BLaER1 (cell line): Measurements from ENCODE around the gene PPFIA2.

Experiments
- H3K27ac ChIP-seq: shearing (Covaris generic); formaldehyde crosslinking; 2 replicates; pipeline ENCODE4 v1.8.1; 2022
- H3K27me3 ChIP-seq: shearing (Covaris generic); formaldehyde crosslinking; 2 replicates; pipeline ENCODE4 v1.8.1; 2022
- H3K36me3 ChIP-seq: shearing (Covaris generic); formaldehyde crosslinking; 2 replicates; pipeline ENCODE4 v1.8.1; 2022
- H3K4me1 ChIP-seq: shearing (Covaris generic); formaldehyde crosslinking; 2 replicates; pipeline ENCODE4 v1.8.1; 2022
- H3K4me2 ChIP-seq: shearing (Covaris generic); formaldehyde crosslinking; 2 replicates; pipeline ENCODE4 v1.8.1; 2022
- H3K4me3 ChIP-seq: shearing (Covaris generic); formaldehyde crosslinking; 2 replicates; pipeline ENCODE4 v1.8.1; 2022
- H3K9ac ChIP-seq: shearing (Covaris generic); formaldehyde crosslinking; 2 replicates; pipeline ENCODE4 v1.8.1; 2022
- H3K9me3 ChIP-seq: shearing (Covaris generic); formaldehyde crosslinking; 2 replicates; pipeline ENCODE4 v1.8.1; 2022
- H4K20me1 ChIP-seq: shearing (Covaris generic); formaldehyde crosslinking; 2 replicates; pipeline ENCODE4 v1.8.1; 2022
- Cebpa-rat ChIP-seq: shearing (Covaris generic); IDR thresholded peaks from 2 replicates; pipeline ENCODE4 v1.8.1; 2022

The PPFIA2 gene

DNA sequence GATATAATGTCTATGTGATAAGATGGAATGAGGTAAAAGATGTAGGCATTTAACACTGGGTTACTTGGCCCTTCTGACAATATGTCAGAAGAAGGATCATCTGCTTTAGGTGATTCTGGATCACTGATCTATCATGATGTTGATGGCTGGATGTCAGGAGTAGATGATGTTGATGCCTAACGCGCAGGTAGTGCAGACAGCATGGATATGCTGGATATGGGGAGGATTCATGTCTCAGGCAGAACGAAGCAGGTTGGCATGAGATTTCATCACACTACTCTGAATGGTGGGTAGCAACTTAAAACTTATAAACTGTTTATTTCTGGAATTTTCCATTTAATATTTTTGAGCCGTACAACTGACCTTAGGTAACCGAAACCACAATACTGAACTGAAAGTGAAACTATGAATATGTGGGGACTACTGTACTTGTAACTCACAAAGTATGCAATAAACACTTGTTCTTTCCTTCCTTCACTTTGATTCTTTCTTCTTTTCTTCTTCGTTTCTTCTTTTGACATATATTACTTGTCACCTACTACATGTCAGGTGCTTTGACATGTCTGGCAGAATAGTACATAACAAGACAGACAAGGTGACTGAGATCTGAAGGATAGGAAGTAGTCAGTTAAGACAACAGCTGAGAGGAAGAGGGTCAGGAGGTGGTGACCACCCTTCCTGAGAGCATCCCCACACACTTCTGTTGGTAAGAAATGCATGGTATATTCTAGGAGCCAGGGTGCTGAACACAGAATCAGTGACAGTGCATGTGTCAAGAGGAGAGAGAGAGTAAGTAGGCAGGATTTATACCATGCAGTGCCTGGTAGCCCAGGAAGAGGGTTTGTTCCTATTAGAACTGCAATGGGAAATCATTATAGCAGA is 238.8 kb downstream of the PPFIA2 start:
- H3K9me3 ChIP-seq, result no peaks in the 10 kb centered on the region
- peak overlapping the region; percentile 58 for H3K4me2 ChIP-seq
- H3K27ac ChIP-seq, result peak overlapping the region; percentile 35; the same call in 1 of the 2 replicates
- no peak for TF ChIP-seq Cebpa-rat
- no peaks in the 10 kb centered on the region for H4K20me1 ChIP-seq
- no peak overlapping the region for H3K9ac ChIP-seq
- H3K4me3 ChIP-seq, result no peak overlapping the region
- no peaks in the 10 kb centered on the region for H3K27me3 ChIP-seq
- no peaks in the 10 kb centered on the region for H3K36me3 ChIP-seq
- H3K4me1 ChIP-seq, result peaks cover 12% of the 10 kb centered on the region

DNA sequence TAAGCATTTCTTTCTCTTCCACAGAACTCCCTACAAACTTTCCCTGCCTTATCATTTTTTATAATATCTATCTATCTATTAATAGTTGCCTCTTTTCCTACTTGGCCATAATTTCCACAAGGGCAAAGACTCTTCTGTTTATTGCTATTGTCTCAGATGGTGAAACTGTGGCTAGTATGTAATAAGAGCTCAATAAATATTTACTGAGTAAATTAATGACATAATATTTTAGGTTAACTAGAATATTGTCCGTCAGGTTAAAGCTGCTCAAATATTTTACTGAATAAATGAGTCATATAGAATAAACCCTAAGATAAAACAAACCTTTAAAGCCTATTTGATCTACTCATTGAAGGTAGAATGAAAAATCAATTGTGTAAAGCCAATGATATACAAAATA is 240.5 kb downstream of the PPFIA2 start:
- Histone ChIP-seq H3K9ac (no peak overlapping the region), H3K4me3 (no peak overlapping the region), H3K27me3 (no peaks in the 10 kb centered on the region), H3K27ac (no peak overlapping the region), H3K4me1 (peaks cover 12% of the 10 kb centered on the region), H3K36me3 (no peaks in the 10 kb centered on the region), H4K20me1 (no peaks in the 10 kb centered on the region), H3K4me2 (no peak overlapping the region), H3K9me3 (no peaks in the 10 kb centered on the region)
- TF ChIP-seq Cebpa-rat, result no peak

GRCh38 chr12:81517296-81517695 is 241.9 kb downstream of the PPFIA2 start:
- no peak for TF ChIP-seq Cebpa-rat
- H3K27ac ChIP-seq, result no peak overlapping the region
- H4K20me1 ChIP-seq, result no peaks in the 10 kb centered on the region
- H3K36me3 ChIP-seq, result no peaks in the 10 kb centered on the region
- no peak overlapping the region for H3K4me2 ChIP-seq
- no peaks in the 10 kb centered on the region for H3K27me3 ChIP-seq
- H3K9me3 ChIP-seq, result no peaks in the 10 kb centered on the region
- peaks cover 12% of the 10 kb centered on the region for H3K4me1 ChIP-seq
- H3K9ac ChIP-seq, result no peak overlapping the region
- H3K4me3 ChIP-seq, result no peak overlapping the region

GRCh38 chr12:81502912-81503695 is 256.0 kb downstream of the PPFIA2 start:
- Histone ChIP-seq H3K9ac (no peak overlapping the region), H3K36me3 (no peaks in the 10 kb centered on the region), H3K4me3 (no peak overlapping the region), H3K27ac (no peak overlapping the region), H3K4me1 (no peaks in the 10 kb centered on the region), H4K20me1 (no peaks in the 10 kb centered on the region), H3K4me2 (no peak overlapping the region), H3K9me3 (no peaks in the 10 kb centered on the region), H3K27me3 (no peaks in the 10 kb centered on the region)
- no peak for TF ChIP-seq Cebpa-rat

- Histone ChIP-seq H3K9ac (no peak overlapping the region), H4K20me1 (no peaks in the 10 kb centered on the region)
- no peak for TF ChIP-seq Cebpa-rat
Measured at GRCh38 chr12:81500788-81501187, 258.4 kb downstream of the PPFIA2 start.

DNA sequence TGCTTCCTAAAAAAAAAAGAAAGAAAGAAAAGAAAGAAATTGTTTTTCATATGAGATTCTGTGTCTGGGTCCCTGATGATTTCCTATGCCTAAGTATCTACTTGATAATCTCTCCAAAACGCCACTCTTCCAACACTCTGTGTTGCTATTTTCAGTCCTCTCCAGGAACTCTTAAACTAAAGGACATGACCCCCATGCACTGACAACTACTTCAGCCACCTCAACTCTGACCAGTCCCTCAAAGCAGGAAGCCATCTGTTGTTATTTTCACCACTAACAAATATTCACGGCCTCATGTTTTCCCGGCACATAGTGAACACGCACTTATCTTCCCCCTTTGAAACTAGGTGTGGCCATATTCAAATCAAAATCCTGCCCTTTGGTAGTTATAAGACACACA is 259.3 kb downstream of the PPFIA2 start:
- Histone ChIP-seq H3K27ac (no peak overlapping the region), H4K20me1 (no peaks in the 10 kb centered on the region), H3K36me3 (no peaks in the 10 kb centered on the region), H3K9me3 (no peaks in the 10 kb centered on the region), H3K9ac (no peak overlapping the region), H3K27me3 (no peaks in the 10 kb centered on the region), H3K4me1 (no peaks in the 10 kb centered on the region), H3K4me2 (no peak overlapping the region), H3K4me3 (no peak overlapping the region)
- TF ChIP-seq Cebpa-rat, result no peak

More at GRCh38 chr12:81500788-81501187, 258.4 kb downstream of the PPFIA2 start:
- no peaks in the 10 kb centered on the region for H3K4me1 ChIP-seq
- no peak overlapping the region for H3K4me3 ChIP-seq
- no peaks in the 10 kb centered on the region for H3K27me3 ChIP-seq
- H3K36me3 ChIP-seq, result no peaks in the 10 kb centered on the region
- no peaks in the 10 kb centered on the region for H3K9me3 ChIP-seq
- no peak overlapping the region for H3K27ac ChIP-seq
- no peak overlapping the region for H3K4me2 ChIP-seq

DNA sequence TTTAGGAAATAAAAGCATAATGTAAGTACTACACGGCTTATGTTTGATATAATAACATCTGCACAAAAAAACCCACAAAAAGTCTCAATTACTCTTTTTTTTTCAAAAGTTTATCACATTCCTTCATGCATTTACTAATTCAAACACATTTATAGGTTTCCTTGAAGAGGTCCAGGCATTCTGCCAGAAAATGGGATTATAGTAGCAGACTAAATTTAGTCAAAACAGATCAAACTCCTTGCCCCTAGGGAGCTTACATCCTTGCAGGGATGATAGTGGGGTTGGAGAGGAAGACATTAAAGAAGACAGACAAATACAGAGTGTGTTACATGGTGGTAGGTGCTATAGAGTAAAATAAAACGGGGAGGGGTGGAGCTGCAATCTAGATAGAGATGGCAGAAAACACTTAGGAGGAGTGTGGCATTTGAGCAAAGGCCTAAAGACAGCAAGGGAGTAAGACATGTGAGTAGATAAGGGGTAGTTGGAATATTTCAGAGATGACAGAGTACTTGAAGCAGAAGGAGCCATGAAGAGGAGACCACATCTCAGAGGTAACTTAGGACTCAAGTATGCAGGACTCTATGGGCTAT is 266.9 kb downstream of the PPFIA2 start:
- H3K27ac ChIP-seq, result no peak overlapping the region
- H4K20me1 ChIP-seq, result no peaks in the 10 kb centered on the region
- no peak overlapping the region for H3K4me2 ChIP-seq
- no peak overlapping the region for H3K4me3 ChIP-seq
- H3K9me3 ChIP-seq, result no peaks in the 10 kb centered on the region
- no peak for TF ChIP-seq Cebpa-rat
- no peak overlapping the region for H3K9ac ChIP-seq
- no peaks in the 10 kb centered on the region for H3K4me1 ChIP-seq
- no peaks in the 10 kb centered on the region for H3K27me3 ChIP-seq
- no peaks in the 10 kb centered on the region for H3K36me3 ChIP-seq

- no peak overlapping the region for H3K27ac ChIP-seq
- H4K20me1 ChIP-seq, result no peaks in the 10 kb centered on the region
- no peak overlapping the region for H3K4me3 ChIP-seq
- H3K9ac ChIP-seq, result no peak overlapping the region
- H3K36me3 ChIP-seq, result no peaks in the 10 kb centered on the region
- no peaks in the 10 kb centered on the region for H3K4me1 ChIP-seq
- no peaks in the 10 kb centered on the region for H3K9me3 ChIP-seq
- no peak for TF ChIP-seq Cebpa-rat
- no peak overlapping the region for H3K4me2 ChIP-seq
- no peaks in the 10 kb centered on the region for H3K27me3 ChIP-seq
Measured at GRCh38 chr12:81472934-81473333, 286.2 kb downstream of the PPFIA2 start.

GRCh38 chr12:81470923-81471322 is 288.2 kb downstream of the PPFIA2 start:
- H3K36me3 ChIP-seq, result no peaks in the 10 kb centered on the region
- H3K9ac ChIP-seq, result no peak overlapping the region
- H3K27me3 ChIP-seq, result no peaks in the 10 kb centered on the region
- no peaks in the 10 kb centered on the region for H3K4me1 ChIP-seq
- H4K20me1 ChIP-seq, result no peaks in the 10 kb centered on the region
- H3K4me2 ChIP-seq, result no peak overlapping the region
- TF ChIP-seq Cebpa-rat, result no peak
- no peak overlapping the region for H3K4me3 ChIP-seq
- no peak overlapping the region for H3K27ac ChIP-seq
- no peaks in the 10 kb centered on the region for H3K9me3 ChIP-seq

GRCh38 chr12:81468206-81468605 is 290.9 kb downstream of the PPFIA2 start:
- Histone ChIP-seq H3K27me3 (no peaks in the 10 kb centered on the region), H3K36me3 (no peaks in the 10 kb centered on the region), H4K20me1 (no peaks in the 10 kb centered on the region), H3K27ac (no peak overlapping the region), H3K9me3 (no peaks in the 10 kb centered on the region), H3K9ac (no peak overlapping the region), H3K4me1 (peaks cover 6% of the 10 kb centered on the region), H3K4me3 (no peak overlapping the region), H3K4me2 (no peak overlapping the region)
- no peak for TF ChIP-seq Cebpa-rat
